Activated naive CD8-positive, alpha-beta T cell treated with anti-CD3 and anti-CD28 coated beads, Interleukin-2, amount 10 ng/mL, durations not matched to agents 7 days and 5 days (primary cell): ENCODE measurements around the gene CNPY4. TPM values are rescaled to one million over a fixed set of nuclear protein-coding genes. Genes with fewer than 3 reads are reported as not detected.

ENCODE experiments used
- ATAC-seq: fragments of 150-1000 bp; cut with Tn5 transposase; one replicate; pipeline ENCODE4 v1.10.0; 2021; ENCODE audit warnings: low read depth, moderate library complexity
- POLR2A ChIA-PET: fragments of 350-600 bp; sonication (Branson Sonifier 250); formaldehyde crosslinking; loops from one replicate; lab custom pipeline; 2021; ENCODE audit warnings: antibody characterized with exemption; lab: Charles Lee
- DNase-seq: peaks from one replicate; pipeline ENCODE4 v3.0.0; 2021
- H3K27ac Mint-ChIP-seq: one replicate; pipeline ENCODE4 v1.8.0; 2022; ENCODE audit warnings: mild to moderate bottlenecking, mixed read lengths
- H3K27me3 Mint-ChIP-seq: one replicate; pipeline ENCODE4 v1.8.0; 2022; ENCODE audit warnings: mild to moderate bottlenecking, moderate library complexity, mixed read lengths
- H3K36me3 Mint-ChIP-seq: one replicate; pipeline ENCODE4 v1.8.0; 2021; ENCODE audit warnings: mild to moderate bottlenecking, mixed read lengths
- H3K4me1 Mint-ChIP-seq: one replicate; pipeline ENCODE4 v1.8.0; 2021; ENCODE audit warnings: mixed read lengths
- H3K4me3 Mint-ChIP-seq: one replicate; pipeline ENCODE4 v1.8.0; 2022; ENCODE audit warnings: mild to moderate bottlenecking, moderate library complexity, mixed read lengths
- H3K9me3 Mint-ChIP-seq: one replicate; pipeline ENCODE4 v1.8.0; 2021; ENCODE audit warnings: mixed read lengths
- microRNA-seq: library from miRNA; unstranded; fragments of <30 nt; microRNA quantifications from one replicate; pipeline ENCODE4 v1.2.0, GENCODE V29; 2022
- total RNA-seq, 2 experiments: library from RNA; stranded (reverse); gene quantifications; one replicate each; pipeline ENCODE4 v1.2.3, GENCODE V29; 2021

CNPY4 gene
- total RNA-seq, 2 experiments from 2014 or later, result 52.4 to 58.3 TPM

DNA sequence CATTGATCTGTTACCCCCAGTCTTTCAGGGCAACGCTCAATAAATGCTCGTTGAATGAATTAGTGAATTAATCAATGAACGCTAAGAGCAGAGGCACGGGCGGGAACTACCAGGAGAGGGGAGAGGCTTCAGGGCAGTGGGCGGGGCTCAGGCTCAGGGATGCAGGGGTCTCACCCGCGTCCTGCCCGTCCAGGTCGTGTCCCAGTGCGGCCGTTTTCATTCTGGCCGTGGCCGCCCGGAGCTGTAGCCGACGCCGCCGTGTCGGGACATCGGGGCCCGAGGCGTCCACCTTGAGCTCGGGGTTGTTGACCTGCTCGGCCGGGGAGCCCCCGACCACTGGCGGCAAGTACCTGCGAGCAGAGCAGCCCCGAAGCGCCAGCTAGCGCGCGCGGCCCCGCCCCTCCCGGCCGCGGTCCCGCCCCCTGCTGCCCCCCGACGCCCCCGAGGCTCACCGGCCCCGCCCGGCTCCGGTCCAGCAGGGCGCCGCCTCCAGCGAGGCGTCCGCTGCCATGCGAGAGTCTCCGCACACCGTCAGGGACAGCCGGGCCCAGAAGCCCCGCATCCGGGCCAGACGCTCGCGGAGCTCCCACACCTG, 51.8 kb downstream of the CNPY4 start:
- H3K27me3 Mint-ChIP-seq, result peaks cover 8% of the 10 kb centered on the region
- no peaks in the 10 kb centered on the region for H3K9me3 Mint-ChIP-seq
- peaks cover 67% of the 10 kb centered on the region for H3K4me1 Mint-ChIP-seq
- peak overlapping the region; percentile 86 for H3K27ac Mint-ChIP-seq
- peak; percentile 66 for DNase-seq
- POLR2A ChIA-PET, result interaction anchor here (0.6 to 1.3 kb wide), 6 partner anchors 8 to 42 kb away, joined by 3 to 4 read pairs (median 4); partner anchors contain the start of gene LAMTOR4
- H3K4me3 Mint-ChIP-seq, result peak overlapping the region; percentile 81
- peak; percentile 56 for ATAC-seq
- H3K36me3 Mint-ChIP-seq, result peaks cover 14% of the 10 kb centered on the region

DNA sequence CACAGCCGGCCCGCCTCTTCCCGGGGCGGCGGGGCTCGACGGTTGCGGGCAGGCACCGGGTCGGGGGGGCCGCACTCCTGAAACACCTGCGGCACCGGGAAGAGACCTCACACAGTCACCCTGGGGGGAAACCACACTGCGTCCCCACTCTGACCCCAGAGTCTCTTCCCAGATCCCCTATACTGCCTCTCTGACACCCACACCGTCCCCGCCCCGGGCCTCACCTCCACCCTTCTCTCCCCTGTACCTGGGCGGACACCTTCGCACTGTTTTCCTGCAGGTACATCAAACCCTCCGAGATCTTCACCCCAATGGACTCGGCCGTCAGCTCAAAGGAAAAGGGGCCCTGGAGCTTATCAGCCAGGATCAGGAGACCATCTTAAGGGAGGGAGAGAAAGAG, 52.4 kb downstream of the CNPY4 start:
- H3K4me3 Mint-ChIP-seq, result peak overlapping the region; percentile 81
- peak overlapping the region; percentile 54 for H3K27ac Mint-ChIP-seq
- DNase-seq (no peak), ATAC-seq (peak; percentile 4)
- POLR2A ChIA-PET, result interaction anchor here (0.6 to 1.2 kb wide), 5 partner anchors 9 to 43 kb away, joined by 3 to 4 read pairs (median 3); no protein-coding TSS in a partner anchor
- no peaks in the 10 kb centered on the region for H3K9me3 Mint-ChIP-seq
- H3K4me1 Mint-ChIP-seq, result peaks cover 65% of the 10 kb centered on the region
- H3K36me3 Mint-ChIP-seq, result peaks cover 14% of the 10 kb centered on the region
- H3K27me3 Mint-ChIP-seq, result peaks cover 8% of the 10 kb centered on the region

DNA sequence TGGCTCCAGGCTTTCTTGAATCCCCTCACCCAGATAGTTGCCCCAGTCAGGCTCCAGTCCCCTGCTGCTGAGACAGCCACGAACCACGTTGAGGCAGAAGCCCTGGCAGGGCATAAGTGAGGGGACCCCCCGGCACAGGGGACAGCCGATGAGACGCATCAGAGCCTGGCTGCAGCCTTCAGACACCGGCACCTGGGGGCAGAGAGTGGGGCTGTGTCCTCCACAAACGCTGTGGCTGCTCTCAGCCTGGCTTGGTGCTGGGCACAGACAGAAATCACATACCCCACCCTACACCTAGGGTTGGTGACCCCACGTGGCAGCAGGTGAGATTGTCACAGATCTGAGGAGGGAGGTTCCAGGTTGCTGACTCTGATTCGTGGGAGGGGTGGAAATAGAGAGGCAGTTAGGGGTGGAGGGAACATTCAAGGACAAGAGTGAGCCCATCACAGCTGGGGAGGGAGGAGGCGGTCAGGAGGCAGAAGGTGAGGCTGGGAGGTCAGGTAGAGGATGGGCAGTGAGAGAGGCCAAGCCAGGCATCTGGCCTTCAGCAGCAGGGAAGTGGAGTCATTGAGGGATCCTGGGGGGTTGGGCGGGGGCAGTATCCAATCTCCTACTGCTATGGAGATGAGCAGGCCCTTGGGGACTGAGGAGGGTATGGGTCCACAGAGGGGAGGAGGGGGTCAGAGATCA, 54.5 kb downstream of the CNPY4 start:
- Mint-ChIP-seq H3K4me3 (no peak overlapping the region), H3K27ac (no peak overlapping the region), H3K4me1 (peaks cover 46% of the 10 kb centered on the region), H3K36me3 (peaks cover 14% of the 10 kb centered on the region), H3K9me3 (no peaks in the 10 kb centered on the region), H3K27me3 (peaks cover 8% of the 10 kb centered on the region)
- DNase-seq (no peak), ATAC-seq (no peak)
- POLR2A ChIA-PET, result no interaction called here

DNA sequence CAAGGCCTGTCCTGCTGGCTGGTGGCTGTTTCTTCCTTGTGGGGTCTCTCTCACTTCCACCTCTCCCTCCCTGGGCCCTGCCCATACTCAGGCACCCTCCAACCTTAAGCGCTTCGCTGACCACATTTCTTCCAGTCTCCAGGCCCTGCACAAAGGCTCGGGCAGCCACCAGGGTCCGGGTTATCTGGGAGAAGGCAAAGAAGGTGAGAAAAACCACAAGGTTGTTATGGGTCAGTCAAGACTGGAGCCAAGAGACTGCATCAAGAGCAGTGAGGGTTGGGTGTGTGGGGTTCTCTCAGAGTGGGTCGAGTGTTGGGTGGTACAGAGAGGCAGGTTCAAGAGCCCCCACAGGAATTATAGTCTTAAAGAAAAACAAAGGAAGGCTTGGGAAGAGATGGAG, 55.1 kb downstream of the CNPY4 start:
- POLR2A ChIA-PET, result no interaction called here
- no peaks in the 10 kb centered on the region for H3K9me3 Mint-ChIP-seq

More for the DNA sequence above, 55.1 kb downstream of the CNPY4 start:
- ATAC-seq (no peak), DNase-seq (no peak)
- Mint-ChIP-seq H3K36me3 (peaks cover 14% of the 10 kb centered on the region), H3K4me1 (peaks cover 43% of the 10 kb centered on the region), H3K4me3 (no peak overlapping the region), H3K27me3 (peaks cover 8% of the 10 kb centered on the region), H3K27ac (peak overlapping the region; percentile 65)

Small RNA genes within 50 kb of the gene (microRNA-seq; reads per million reads assigned to microRNA genes)
- gene MIR106B, result 11,385 reads per million, percentile 95 among the genes with 10 or more reads in this experiment
- 1,369 reads per million, percentile 81 among the genes with 10 or more reads in this experiment for gene MIR25
- gene MIR4658, result 2.1 reads per million
- gene MIR93, result 8,385 reads per million, percentile 93 among the genes with 10 or more reads in this experiment

Other genes with a start within 250 kb of the CNPY4 start
- gene OR2AE1, start 242.6 kb upstream of the CNPY4 start, total RNA-seq, result under 1 TPM; 0.47 to 0.57 TPM
- gene TRIM4, start 200.1 kb upstream of the CNPY4 start, total RNA-seq, result 10 to 100 TPM; 41.2 to 42.2 TPM
- not detected for gene GJC3, start 190.0 kb upstream of the CNPY4 start, total RNA-seq
- not detected for gene AZGP1, start 143.6 kb upstream of the CNPY4 start, total RNA-seq
- 10 to 100 TPM; 85.5 to 88.8 TPM for gene ZKSCAN1, start 104.0 kb upstream of the CNPY4 start, total RNA-seq
- 10 to 100 TPM in 1 of 2 experiments, 1 to 10 TPM in 1; 9.8 to 10.1 TPM for gene ZSCAN21, start 69.9 kb upstream of the CNPY4 start, total RNA-seq
- 10 to 100 TPM; 28.0 to 32.6 TPM for gene ZNF3, start 37.9 kb upstream of the CNPY4 start, total RNA-seq
- 10 to 100 TPM; 72.4 to 76.7 TPM for gene COPS6, start 30.7 kb upstream of the CNPY4 start, total RNA-seq
- gene MCM7, start 18.2 kb upstream of the CNPY4 start, total RNA-seq, result 100 to 1,000 TPM; 278 to 307 TPM
- gene AP4M1, start 18.0 kb upstream of the CNPY4 start, total RNA-seq, result 10 to 100 TPM; 15.0 to 16.5 TPM
- gene TAF6, start 276 bp upstream of the CNPY4 start, total RNA-seq, result 10 to 100 TPM; 63.7 to 65.9 TPM
- 1 to 10 TPM; 4.8 to 6.5 TPM for gene MBLAC1, start 7.3 kb downstream of the CNPY4 start, total RNA-seq
- 100 to 1,000 TPM; 170 to 175 TPM for gene LAMTOR4, start 29.3 kb downstream of the CNPY4 start, total RNA-seq
- 10 to 100 TPM; 52.0 to 58.4 TPM for gene TRAPPC14, start 39.1 kb downstream of the CNPY4 start, total RNA-seq
- 1 to 10 TPM; 6.7 to 6.9 TPM for gene GAL3ST4, start 49.0 kb downstream of the CNPY4 start, total RNA-seq
- 10 to 100 TPM; 12.6 to 13.0 TPM for gene GPC2, start 57.7 kb downstream of the CNPY4 start, total RNA-seq
- 10 to 100 TPM; 31.1 to 38.8 TPM for gene STAG3, start 58.3 kb downstream of the CNPY4 start, total RNA-seq
- 10 to 100 TPM; 86.1 to 86.2 TPM for gene PVRIG, start 100.3 kb downstream of the CNPY4 start, total RNA-seq
- not detected for gene SPDYE3, start 188.1 kb downstream of the CNPY4 start, total RNA-seq
- gene PILRB, start 238.5 kb downstream of the CNPY4 start, total RNA-seq, result 10 to 100 TPM; 91.3 to 96.4 TPM